Fibroblast of lung (primary cell): Measurements from ENCODE around the gene PYCARD.
"Not testable (repeated sequence)": the region's sequence is repeated elsewhere in the genome, so short reads cannot be mapped to it uniquely, and the experiment has no call there.

Experiments
- CTCF ChIP-seq, 2 donors: IDR thresholded peaks in 1 of 2; conservative IDR thresholded peaks in 1 of 2; 1 replicate in 1 of 2; 2 replicates in 1 of 2; pipeline ENCODE4 v1.5.1; 2011 to 2012; ENCODE audit warnings: low read length in 2 of 2, control low read depth in 1 of 2, inconsistent platforms in 1 of 2, low read depth in 1 of 2, mild to moderate bottlenecking in 1 of 2
- EZH2 ChIP-seq: IDR thresholded peaks from 2 replicates; pipeline ENCODE4 v1.5.1; 2012; ENCODE audit warnings: low read length, control low read depth, mild to moderate bottlenecking; ENCODE audit errors: missing control alignments

- TF ChIP-seq CTCF (conservative IDR thresholded peaks at IDR 0.05 in 1 of 2, IDR thresholded peaks at IDR 0.05 in 1 of 2; ENCODE audit: low read depth in 1 of 2, low read length in 2 of 2); EZH2: not testable (repeated sequence)
Observed at GRCh38 chr16:31195861-31196260, 6.7 kb downstream of the PYCARD start.
